ENCODE data around the gene AHCYL2.

GRCh38 chr7:129231666-129232065 is 6.8 kb downstream of the AHCYL2 start:
- no peak for TF ChIP-seq MAX (IDR thresholded peaks at IDR 0.05)
- TF ChIP-seq JUN (IDR thresholded peaks at IDR 0.05; ENCODE audit: low read depth, low read length) = no peak
- no peak for TF ChIP-seq POLR2A (IDR thresholded peaks at IDR 0.05; ENCODE audit: control extremely low read depth in 1 of 2, low read depth in 2 of 2, low read length in 2 of 2)
